Coronary artery (tissue), 2 donors: Measurements from ENCODE around the gene ZSWIM3.

Experiments used
- DNase-seq: peaks from one replicate; pipeline ENCODE4 v3.0.0-alpha.2; 2017; ENCODE audit warnings: low spot score
- H3K27ac ChIP-seq, 2 donors: fragments of 200-600 bp; sonication (generic); one replicate each; pipeline ENCODE4 v1.5.1; 2016 to 2019
- H3K4me3 ChIP-seq: fragments of 200-600 bp; sonication (generic); 2 replicates; pipeline ENCODE4 v1.5.1; 2016; ENCODE audit warnings: mild to moderate bottlenecking, moderate library complexity
- CTCF ChIP-seq: fragments of 200-600 bp; sonication (generic); IDR thresholded peaks from one replicate; pipeline ENCODE4 v1.5.1; 2019; ENCODE audit warnings: antibody characterized with exemption

The ZSWIM3 gene

DNA sequence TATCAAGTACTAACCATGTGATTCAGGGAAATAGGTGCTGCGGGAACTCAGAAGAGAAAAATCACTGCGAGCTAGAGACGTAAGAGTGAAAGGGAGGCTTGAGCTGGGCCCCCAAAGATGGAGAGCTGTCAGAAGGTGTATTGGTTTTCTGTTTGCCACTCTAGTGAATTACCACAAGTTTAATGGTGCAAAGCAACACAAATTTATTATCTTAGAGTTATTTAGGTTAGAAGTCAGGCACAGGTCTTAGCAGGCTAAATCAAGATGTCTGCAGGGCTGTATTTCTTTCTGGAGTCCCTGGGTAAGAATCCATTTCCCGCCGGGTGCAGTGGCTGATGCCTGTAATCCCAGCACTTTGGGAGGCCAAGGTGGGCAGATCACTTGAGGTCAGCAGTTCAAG is 2.5 kb downstream of the ZSWIM3 start:
- no peak for TF ChIP-seq CTCF
- DNase-seq: no peak
- Histone ChIP-seq H3K27ac (no peak overlapping the region), H3K4me3 (no peak overlapping the region)

DNA sequence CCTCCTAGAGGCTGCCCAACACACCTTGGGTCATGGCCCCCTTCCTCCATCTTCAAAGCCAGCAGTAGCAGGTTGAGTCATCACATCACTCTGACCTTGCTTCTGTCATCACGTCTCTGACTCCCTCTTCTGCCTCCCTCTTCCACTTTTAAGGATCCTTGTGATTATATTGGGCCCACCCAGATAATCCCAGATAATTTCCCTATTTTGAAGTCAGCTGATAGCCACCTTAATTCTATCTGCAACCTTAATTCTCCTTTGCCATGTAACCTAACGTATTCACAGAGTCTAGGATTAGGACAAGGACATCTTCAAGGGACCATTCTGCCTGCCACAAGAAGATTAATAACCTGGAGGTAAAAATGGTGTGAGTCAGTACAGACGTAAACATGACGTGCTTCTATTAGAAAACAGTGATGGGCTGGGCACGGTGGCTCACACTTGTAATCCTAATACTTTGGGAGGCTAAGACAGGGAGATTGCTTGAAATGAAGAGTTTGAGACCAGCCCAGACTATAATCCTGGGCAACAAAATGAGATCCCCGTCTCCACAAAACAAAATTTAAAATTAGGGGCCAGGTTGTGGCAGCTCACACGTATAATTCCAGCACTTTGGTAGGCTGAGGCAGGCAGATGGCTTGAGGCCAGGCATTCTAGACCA is 3.3 kb downstream of the ZSWIM3 start:
- H3K4me3 ChIP-seq: no peak overlapping the region
- no peak overlapping the region for H3K27ac ChIP-seq
- no peak for TF ChIP-seq CTCF
- DNase-seq: no peak

- no peak for DNase-seq
- no peak for TF ChIP-seq CTCF
- Histone ChIP-seq H3K4me3 (no peak overlapping the region), H3K27ac (no peak overlapping the region)
Observed at GRCh38 chr20:45861221-45862075, 4.0 kb downstream of the ZSWIM3 start.

- Histone ChIP-seq H3K4me3 (no peak overlapping the region), H3K27ac (no peak overlapping the region)
- no peak for DNase-seq
- no peak for TF ChIP-seq CTCF
Observed at GRCh38 chr20:45863543-45864470, 6.4 kb downstream of the ZSWIM3 start.

DNA sequence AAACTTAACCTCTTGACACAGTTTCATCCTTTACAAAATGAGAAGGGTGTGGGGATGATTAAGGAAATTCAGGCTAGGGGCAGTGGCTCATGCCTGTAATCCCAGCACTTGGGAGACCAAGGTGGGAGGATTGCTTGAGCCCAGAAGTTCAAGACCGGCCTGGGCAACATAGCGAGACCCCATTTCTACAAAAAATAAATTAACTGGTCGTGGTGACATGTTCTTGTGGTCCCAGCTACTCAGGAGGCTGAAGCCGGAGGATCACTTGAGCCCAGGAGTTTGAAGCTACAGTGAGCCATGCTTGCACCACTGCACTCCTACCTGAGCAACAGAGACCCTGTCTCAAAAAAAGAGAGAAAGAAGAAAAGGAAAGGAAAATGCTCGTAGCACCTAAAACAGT is 9.0 kb downstream of the ZSWIM3 start:
- H3K27ac ChIP-seq: no peak overlapping the region

More for the DNA sequence above, 9.0 kb downstream of the ZSWIM3 start:
- no peak for TF ChIP-seq CTCF
- DNase-seq: no peak
- no peak overlapping the region for H3K4me3 ChIP-seq
